Prostate gland (tissue), 2 donors: ENCODE results near the gene PELO. TPM values are rescaled to one million over a fixed set of nuclear protein-coding genes. Genes with fewer than 3 reads are reported as not detected.

Source experiments
- DNase-seq: peaks from one replicate; pipeline ENCODE4 v3.0.0-alpha.2; 2019; ENCODE audit warnings: low spot score
- H3K27ac ChIP-seq, 2 donors: fragments of 200-600 bp; sonication (generic); 2 replicates each; pipeline ENCODE4 v1.5.1; 2017 to 2019
- H3K27me3 ChIP-seq: fragments of 200-600 bp; sonication (generic); replicated peaks from 2 replicates; pipeline ENCODE4 v1.5.1; 2019; ENCODE audit not compliant: insufficient read depth
- H3K36me3 ChIP-seq, 2 donors: fragments of 200-600 bp; sonication (generic); 1 replicate in 1 of 2; 2 replicates in 1 of 2; pipeline versions ENCODE4 v1.5.1 to v1.8.1; 2017 to 2019
- H3K4me1 ChIP-seq: fragments of 200-600 bp; sonication (generic); replicated peaks from 2 replicates; pipeline ENCODE4 v1.5.1; 2019
- H3K4me3 ChIP-seq, 2 donors: fragments of 200-600 bp; sonication (generic); 2 replicates each; pipeline ENCODE4 v1.5.1; 2017 to 2019
- H3K9me3 ChIP-seq: fragments of 200-600 bp; sonication (generic); 2 replicates; pipeline ENCODE4 v1.5.1; 2017
- POLR2A ChIP-seq: fragments of 450-650 bp; IDR thresholded peaks from one replicate; pipeline ENCODE4 v1.6.1; 2016; ENCODE audit warnings: antibody characterized with exemption, mild to moderate bottlenecking
- POLR2AphosphoS5 ChIP-seq: sonication (generic); formaldehyde crosslinking; IDR thresholded peaks from one replicate; pipeline ENCODE4 v1.6.1; 2017; ENCODE audit warnings: antibody characterized with exemption
- WGBS: methylation state at CpG from one replicate; pipeline ENCODE4 v1.1.5; 2018; 5-methylcytosine and 5-hydroxymethylcytosine counted together
- intact Hi-C: fragments of 100-400 bp; cut with DNase I; formaldehyde crosslinking; loops from one replicate; pipeline ENCODE4 v1.14.2; 2022
- total RNA-seq, 2 donors: library from RNA; depleted of rRNA; stranded (reverse); fragments of >200 nt; gene quantifications; one replicate each; pipeline ENCODE4 v1.1.0, GENCODE V29; 2016
- TF ChIP-seq, protein P1 (sequence below), 4 experiments: fragments of 200-600 bp in 2 of 4; fragments of 450-650 bp in 2 of 4; sonication (generic) in 2 of 4; IDR thresholded peaks; 1 replicate in 3 of 4; 2 replicates in 1 of 4; pipeline ENCODE4 v1.5.1; 2016 to 2019; ENCODE audit warnings: antibody characterized with exemption in 4 of 4, mild to moderate bottlenecking in 2 of 4, moderate library complexity in 2 of 4

The PELO gene
- total RNA-seq, 2 donors from 2014 or later: 14.9 to 18.8 TPM

DNA sequence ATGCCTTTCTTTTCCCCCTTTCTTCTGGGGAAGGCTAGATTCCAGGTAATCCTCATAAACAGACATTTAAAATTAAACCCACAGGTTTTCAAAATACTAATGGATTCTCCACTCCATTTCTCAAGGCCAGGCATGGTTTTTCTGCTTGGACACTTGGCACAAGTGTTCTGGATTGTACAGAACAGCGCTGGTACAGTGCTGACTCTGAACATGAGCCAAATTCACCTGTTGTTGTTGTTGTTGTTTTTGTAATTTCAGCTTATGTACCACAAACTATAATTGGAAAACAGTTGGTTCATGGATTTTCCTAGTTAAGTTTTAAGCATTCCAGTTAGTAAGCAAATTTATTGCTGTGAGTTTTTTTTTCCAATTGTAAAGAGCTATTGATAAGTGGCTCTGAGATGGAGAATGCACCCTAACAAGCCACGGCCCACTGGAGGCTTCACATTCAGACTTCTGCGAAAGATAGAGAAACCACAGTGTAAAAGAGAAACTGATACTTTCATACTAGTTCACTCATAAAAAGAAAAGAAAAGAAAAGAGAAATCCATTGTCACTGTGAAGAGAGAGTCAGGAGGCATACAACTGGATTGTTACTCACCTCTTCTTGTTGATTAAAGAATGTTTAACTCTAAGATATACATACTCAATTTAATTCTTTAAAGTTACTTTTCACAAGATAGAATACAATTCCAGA is 16.2 kb upstream of the PELO start:
- H3K36me3 ChIP-seq: no peaks in the 10 kb centered on the region
- 90% methylated on average over 3 of the region's 3 CpGs for WGBS

DNA sequence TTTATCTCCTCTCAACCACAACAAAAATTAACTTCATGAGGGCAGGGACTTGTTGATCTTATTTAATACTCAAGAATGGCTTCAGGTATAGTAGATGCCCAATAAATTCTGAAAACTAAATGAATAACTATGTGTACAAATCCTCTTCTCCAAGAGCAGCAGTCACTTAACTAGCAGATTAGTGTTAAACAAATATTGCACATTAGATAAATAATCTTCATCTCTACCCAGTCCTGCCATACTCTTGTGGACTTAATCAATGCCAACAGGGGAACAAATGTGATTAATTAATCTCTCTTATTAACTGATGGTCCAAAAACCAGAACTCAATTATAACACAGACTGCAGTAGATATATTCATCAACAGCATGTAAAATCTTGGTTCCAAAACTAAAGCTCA is 15.0 kb upstream of the PELO start:
- H3K9me3 ChIP-seq: no peaks in the 10 kb centered on the region
- H3K27ac ChIP-seq: no peak overlapping the region
- intact Hi-C loops: no loop called here
- no peaks in the 10 kb centered on the region for H3K27me3 ChIP-seq
- TF ChIP-seq, protein P1, sequence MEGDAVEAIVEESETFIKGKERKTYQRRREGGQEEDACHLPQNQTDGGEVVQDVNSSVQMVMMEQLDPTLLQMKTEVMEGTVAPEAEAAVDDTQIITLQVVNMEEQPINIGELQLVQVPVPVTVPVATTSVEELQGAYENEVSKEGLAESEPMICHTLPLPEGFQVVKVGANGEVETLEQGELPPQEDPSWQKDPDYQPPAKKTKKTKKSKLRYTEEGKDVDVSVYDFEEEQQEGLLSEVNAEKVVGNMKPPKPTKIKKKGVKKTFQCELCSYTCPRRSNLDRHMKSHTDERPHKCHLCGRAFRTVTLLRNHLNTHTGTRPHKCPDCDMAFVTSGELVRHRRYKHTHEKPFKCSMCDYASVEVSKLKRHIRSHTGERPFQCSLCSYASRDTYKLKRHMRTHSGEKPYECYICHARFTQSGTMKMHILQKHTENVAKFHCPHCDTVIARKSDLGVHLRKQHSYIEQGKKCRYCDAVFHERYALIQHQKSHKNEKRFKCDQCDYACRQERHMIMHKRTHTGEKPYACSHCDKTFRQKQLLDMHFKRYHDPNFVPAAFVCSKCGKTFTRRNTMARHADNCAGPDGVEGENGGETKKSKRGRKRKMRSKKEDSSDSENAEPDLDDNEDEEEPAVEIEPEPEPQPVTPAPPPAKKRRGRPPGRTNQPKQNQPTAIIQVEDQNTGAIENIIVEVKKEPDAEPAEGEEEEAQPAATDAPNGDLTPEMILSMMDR (IDR thresholded peaks at IDR 0.05): no peak
- TF ChIP-seq POLR2A: no peak
- no peak for TF ChIP-seq POLR2AphosphoS5
- no peaks in the 10 kb centered on the region for H3K4me1 ChIP-seq
- H3K4me3 ChIP-seq: no peak overlapping the region
- H3K36me3 ChIP-seq: no peaks in the 10 kb centered on the region
- no peak for DNase-seq

More for the DNA sequence above, 16.2 kb upstream of the PELO start:
- no peak for DNase-seq
- intact Hi-C loops: no loop called here
- TF ChIP-seq POLR2AphosphoS5 (no peak), POLR2A (no peak)
- TF ChIP-seq, protein P1 (IDR thresholded peaks at IDR 0.05): no peak
- no peaks in the 10 kb centered on the region for H3K9me3 ChIP-seq
- H3K27ac ChIP-seq: no peak overlapping the region
- H3K27me3 ChIP-seq: no peaks in the 10 kb centered on the region
- H3K4me1 ChIP-seq: no peaks in the 10 kb centered on the region
- H3K4me3 ChIP-seq: no peak overlapping the region

DNA sequence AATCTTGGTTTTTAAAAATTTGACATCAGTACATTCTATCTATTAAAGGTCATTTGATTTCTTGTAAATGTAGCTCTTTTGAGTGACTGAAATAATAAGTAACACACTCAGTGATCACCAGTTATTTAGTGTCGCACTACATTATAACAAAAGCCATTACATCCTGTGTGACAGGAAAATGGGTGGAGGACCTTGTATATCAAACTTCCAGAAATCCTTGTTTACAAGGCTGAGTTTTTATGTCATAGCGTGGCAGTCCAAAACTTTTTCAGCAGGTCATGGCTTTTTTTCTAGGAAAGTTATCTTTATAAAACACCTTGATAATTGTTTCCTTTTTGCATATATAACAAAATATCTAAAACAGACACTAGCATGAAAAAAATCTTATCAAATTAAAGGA is 14.4 kb upstream of the PELO start:
- Histone ChIP-seq H3K4me3 (no peak overlapping the region), H3K36me3 (no peaks in the 10 kb centered on the region), H3K4me1 (no peaks in the 10 kb centered on the region), H3K27ac (no peak overlapping the region), H3K27me3 (no peaks in the 10 kb centered on the region), H3K9me3 (no peaks in the 10 kb centered on the region)
- DNase-seq: no peak
- intact Hi-C loops: no loop called here
- TF ChIP-seq, protein P1 (IDR thresholded peaks at IDR 0.05): no peak
- TF ChIP-seq POLR2A: no peak
- TF ChIP-seq POLR2AphosphoS5: no peak
- 87% methylated on average over 2 of the region's 2 CpGs for WGBS

DNA sequence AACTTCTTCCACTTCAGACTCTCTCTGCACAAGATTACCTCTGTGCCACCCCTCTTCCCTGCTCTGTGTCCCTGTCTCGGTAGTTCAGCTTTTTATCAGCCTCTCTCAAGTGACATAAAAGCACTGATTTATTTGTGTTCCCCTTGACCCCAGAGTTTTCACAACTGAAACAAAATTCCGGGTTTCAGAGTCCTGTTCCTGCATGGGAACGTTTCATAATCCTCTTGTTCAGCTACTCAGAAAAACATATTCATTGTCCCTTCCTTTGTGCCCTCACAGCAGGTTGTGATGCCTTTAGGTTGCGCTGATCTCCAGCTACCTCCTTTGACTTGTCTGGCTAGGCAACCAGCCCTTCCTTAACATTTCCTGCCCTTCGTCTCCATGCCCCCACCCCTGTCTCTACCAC is 13.7 kb upstream of the PELO start:
- H3K4me3 ChIP-seq: no peak overlapping the region
- no peaks in the 10 kb centered on the region for H3K9me3 ChIP-seq
- intact Hi-C loops: no loop called here
- no peak overlapping the region for H3K27ac ChIP-seq
- WGBS: 35% methylated on average over 5 of the region's 5 CpGs
- H3K4me1 ChIP-seq: no peaks in the 10 kb centered on the region
- no peaks in the 10 kb centered on the region for H3K27me3 ChIP-seq
- H3K36me3 ChIP-seq: no peaks in the 10 kb centered on the region
- DNase-seq: no peak
- no peak for TF ChIP-seq POLR2AphosphoS5
- no peak for TF ChIP-seq POLR2A
- TF ChIP-seq, protein P1 (IDR thresholded peaks at IDR 0.05): no peak

DNA sequence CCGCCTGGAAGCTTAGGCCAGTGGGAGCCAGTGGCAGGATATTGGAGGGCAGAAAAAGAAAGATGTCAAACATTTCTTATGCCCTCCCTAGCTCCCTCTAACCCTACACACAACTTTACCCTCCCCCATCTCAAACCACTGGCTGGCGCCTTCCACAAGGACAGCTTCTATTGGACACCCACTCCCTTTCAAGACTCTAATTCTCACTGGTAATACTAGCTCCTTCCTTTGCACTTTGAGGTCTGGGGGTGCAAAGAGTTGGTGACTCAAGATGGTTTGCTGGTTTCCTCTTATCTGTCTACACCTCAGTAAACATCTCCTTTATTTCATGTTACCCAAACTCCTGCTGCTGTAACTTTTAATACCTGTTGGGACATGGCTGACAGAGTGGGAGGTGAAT is 11.6 kb upstream of the PELO start:
- intact Hi-C loops: no loop called here
- H3K36me3 ChIP-seq: no peaks in the 10 kb centered on the region
- DNase-seq: no peak
- TF ChIP-seq, protein P1 (IDR thresholded peaks at IDR 0.05): no peak
- TF ChIP-seq POLR2A: no peak
- no peak for TF ChIP-seq POLR2AphosphoS5
- H3K4me3 ChIP-seq: no peak overlapping the region
- no peaks in the 10 kb centered on the region for H3K9me3 ChIP-seq
- 87% methylated on average over 2 of the region's 2 CpGs for WGBS
- no peak overlapping the region for H3K27ac ChIP-seq
- H3K27me3 ChIP-seq: no peaks in the 10 kb centered on the region
- H3K4me1 ChIP-seq: no peaks in the 10 kb centered on the region
